Natural killer cell (primary cell): ENCODE data around the gene MDM4. TPM values are rescaled to one million over a fixed set of nuclear protein-coding genes. Genes with fewer than 3 reads are reported as not detected.

ENCODE experiments used
- ATAC-seq, 3 donors: fragments of 150-1000 bp in 2 of 3; fragments of 200-7000 bp in 1 of 3; cut with Tn5 transposase; 1 replicate in 1 of 3; 2 replicates in 2 of 3; pipeline ENCODE4 v1.10.0; 2021; ENCODE audit warnings: mild to moderate bottlenecking in 2 of 3, moderate library complexity in 2 of 3
- DNase-seq, 2 donors: peaks; one replicate each; pipeline versions ENCODE4 v3.0.0 to v3.0.0-alpha.2; 2013 to 2021; ENCODE audit warnings: mixed read lengths in 1 of 2
- H3K27ac ChIP-seq: one replicate; pipeline ENCODE4 v1.5.1; 2013; ENCODE audit warnings: mild to moderate bottlenecking, low read length
- H3K27me3 ChIP-seq: one replicate; pipeline ENCODE4 v1.6.1; 2013; ENCODE audit warnings: low read length; ENCODE audit not compliant: control insufficient read depth, insufficient read depth
- H3K36me3 ChIP-seq: one replicate; pipeline ENCODE4 v1.6.1; 2013; ENCODE audit warnings: low read length; ENCODE audit not compliant: control insufficient read depth, insufficient read depth
- H3K4me1 ChIP-seq: one replicate; pipeline ENCODE4 v1.6.1; 2013; ENCODE audit warnings: low read length; ENCODE audit not compliant: control insufficient read depth, insufficient read depth
- H3K4me3 ChIP-seq: one replicate; pipeline ENCODE4 v1.5.1; 2013; ENCODE audit warnings: low read length
- H3K9me3 ChIP-seq: one replicate; pipeline ENCODE4 v1.6.1; 2013; ENCODE audit warnings: low read length; ENCODE audit not compliant: control insufficient read depth, insufficient read depth
- H3K27ac Mint-ChIP-seq, 2 donors: one replicate each; pipeline ENCODE4 v1.8.0; 2022; ENCODE audit warnings: mild to moderate bottlenecking in 2 of 2, mixed read lengths in 2 of 2, moderate library complexity in 1 of 2
- H3K27me3 Mint-ChIP-seq, 2 donors: one replicate each; pipeline ENCODE4 v1.8.0; 2022; ENCODE audit warnings: low read depth in 2 of 2, mixed read lengths in 2 of 2
- H3K36me3 Mint-ChIP-seq: one replicate; pipeline ENCODE4 v1.8.0; 2022; ENCODE audit warnings: mixed read lengths
- H3K4me1 Mint-ChIP-seq, 2 donors: one replicate each; pipeline ENCODE4 v1.8.0; 2022; ENCODE audit warnings: mixed read lengths in 2 of 2
- H3K4me3 Mint-ChIP-seq: one replicate; pipeline ENCODE4 v1.8.0; 2022; ENCODE audit warnings: mild to moderate bottlenecking, moderate library complexity, mixed read lengths
- H3K9me3 Mint-ChIP-seq, 2 donors: one replicate each; pipeline ENCODE4 v1.8.0; 2022; ENCODE audit warnings: mixed read lengths in 2 of 2
- WGBS: methylation state at CpG from one replicate; pipeline ENCODE4 v1.1.7; 2013; ENCODE audit warnings: missing lambda C conversion rate; ENCODE audit not compliant: insufficient coverage; 5-methylcytosine and 5-hydroxymethylcytosine counted together
- intact Hi-C: fragments of 100-400 bp; cut with micrococcal nuclease; formaldehyde crosslinking; loops from one replicate; pipeline ENCODE4 v1.14.2; 2022
- total RNA-seq, 4 donors: library from RNA; stranded (reverse); fragments of 120-200 nt in 1 of 4; gene quantifications; one replicate each; pipeline versions ENCODE4 v1.2.3 to v1.2.4, GENCODE V29; 2013 to 2022
- TF ChIP-seq, protein P1 (sequence below): fragments of 200-600 bp; IDR thresholded peaks from one replicate; pipeline ENCODE4 v1.8.0; 2022; ENCODE audit warnings: antibody characterized with exemption

MDM4 gene
- total RNA-seq, 3 donors from 2014 or later (not counting 1 experiment from before 2014, with no cell fraction given): 295 to 324 (median 296) TPM

- no CpG with 5 or more reads among the region's 2 CpGs for WGBS
- Histone ChIP-seq H3K27ac (peak overlapping the region; percentile 84), H3K36me3 (peaks cover 81% of the 10 kb centered on the region), H3K4me1 (peaks cover 16% of the 10 kb centered on the region), H3K9me3 (no peaks in the 10 kb centered on the region), H3K27me3 (no peaks in the 10 kb centered on the region), H3K4me3 (no peak overlapping the region)
- ATAC-seq (peak; percentile 35 to 57 (median 44)), DNase-seq (peak in 1 of 2 donors; percentile 33)
- Mint-ChIP-seq H3K4me1 (peaks cover 37 to 58% of the 10 kb centered on the region in 2 donors), H3K27me3 (no peaks in the 10 kb centered on the region), H3K9me3 (no peaks in the 10 kb centered on the region), H3K27ac (peak overlapping the region; percentile 91), H3K36me3 (peaks cover 30% of the 10 kb centered on the region), H3K4me3 (peak overlapping the region; percentile 45)
- TF ChIP-seq, protein P1, sequence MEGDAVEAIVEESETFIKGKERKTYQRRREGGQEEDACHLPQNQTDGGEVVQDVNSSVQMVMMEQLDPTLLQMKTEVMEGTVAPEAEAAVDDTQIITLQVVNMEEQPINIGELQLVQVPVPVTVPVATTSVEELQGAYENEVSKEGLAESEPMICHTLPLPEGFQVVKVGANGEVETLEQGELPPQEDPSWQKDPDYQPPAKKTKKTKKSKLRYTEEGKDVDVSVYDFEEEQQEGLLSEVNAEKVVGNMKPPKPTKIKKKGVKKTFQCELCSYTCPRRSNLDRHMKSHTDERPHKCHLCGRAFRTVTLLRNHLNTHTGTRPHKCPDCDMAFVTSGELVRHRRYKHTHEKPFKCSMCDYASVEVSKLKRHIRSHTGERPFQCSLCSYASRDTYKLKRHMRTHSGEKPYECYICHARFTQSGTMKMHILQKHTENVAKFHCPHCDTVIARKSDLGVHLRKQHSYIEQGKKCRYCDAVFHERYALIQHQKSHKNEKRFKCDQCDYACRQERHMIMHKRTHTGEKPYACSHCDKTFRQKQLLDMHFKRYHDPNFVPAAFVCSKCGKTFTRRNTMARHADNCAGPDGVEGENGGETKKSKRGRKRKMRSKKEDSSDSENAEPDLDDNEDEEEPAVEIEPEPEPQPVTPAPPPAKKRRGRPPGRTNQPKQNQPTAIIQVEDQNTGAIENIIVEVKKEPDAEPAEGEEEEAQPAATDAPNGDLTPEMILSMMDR: no peak
- intact Hi-C loops: no loop called here
Observed at GRCh38 chr1:204545881-204546280, 29.7 kb downstream of the MDM4 start.

DNA sequence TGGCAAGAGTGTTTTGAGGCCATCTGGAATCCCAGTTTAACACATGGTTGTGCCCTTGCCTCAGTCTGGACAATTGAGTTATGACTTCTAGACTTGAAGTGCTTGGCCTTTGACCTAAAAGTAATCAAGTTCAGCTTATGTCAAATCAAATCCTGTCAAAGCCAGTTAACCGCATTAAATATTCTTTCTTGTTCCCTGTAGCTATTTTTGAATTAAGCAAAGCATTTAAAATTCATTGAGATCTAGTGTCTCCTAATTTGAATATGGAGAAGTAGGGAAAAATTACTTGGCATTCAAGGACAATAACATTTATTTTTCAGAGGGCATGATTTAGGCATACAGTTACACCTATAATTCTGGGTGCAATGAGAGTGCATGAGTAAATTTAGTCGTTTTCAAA is 32.1 kb downstream of the MDM4 start:
- Histone ChIP-seq H3K4me1 (peaks cover 14% of the 10 kb centered on the region), H3K36me3 (peaks cover 71% of the 10 kb centered on the region), H3K27ac (no peak overlapping the region), H3K27me3 (no peaks in the 10 kb centered on the region), H3K9me3 (no peaks in the 10 kb centered on the region), H3K4me3 (no peak overlapping the region)
- no peaks in the 10 kb centered on the region for H3K27me3 Mint-ChIP-seq
- intact Hi-C loops: no loop called here
- H3K36me3 Mint-ChIP-seq: peaks cover 10% of the 10 kb centered on the region
- TF ChIP-seq, protein P1: no peak
- peak overlapping the region in 1 of 2 donors; percentile 91 for H3K27ac Mint-ChIP-seq
- DNase-seq: no peak
- no peak for ATAC-seq
- WGBS: 100% methylated on average over 1 of the region's 2 CpGs
- no peak overlapping the region for H3K4me3 Mint-ChIP-seq
- peaks cover 33 to 39% of the 10 kb centered on the region in 2 donors for H3K4me1 Mint-ChIP-seq
- H3K9me3 Mint-ChIP-seq: no peaks in the 10 kb centered on the region

DNA sequence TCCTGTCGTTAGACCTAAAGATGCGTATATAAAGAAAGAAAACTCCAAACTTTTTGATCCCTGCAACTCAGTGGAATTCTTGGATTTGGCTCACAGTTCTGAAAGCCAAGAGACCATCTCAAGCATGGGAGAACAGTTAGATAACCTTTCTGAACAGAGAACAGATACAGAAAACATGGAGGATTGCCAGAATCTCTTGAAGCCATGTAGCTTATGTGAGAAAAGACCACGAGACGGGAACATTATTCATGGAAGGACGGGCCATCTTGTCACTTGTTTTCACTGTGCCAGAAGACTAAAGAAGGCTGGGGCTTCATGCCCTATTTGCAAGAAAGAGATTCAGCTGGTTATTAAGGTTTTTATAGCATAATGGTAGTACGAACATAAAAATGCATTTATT is 33.1 kb downstream of the MDM4 start:
- no peaks in the 10 kb centered on the region for H3K36me3 Mint-ChIP-seq
- peak overlapping the region; percentile 20 to 34 for H3K27ac Mint-ChIP-seq
- Histone ChIP-seq H3K4me3 (no peak overlapping the region), H3K27me3 (no peaks in the 10 kb centered on the region), H3K4me1 (peaks cover 14% of the 10 kb centered on the region), H3K36me3 (peaks cover 68% of the 10 kb centered on the region), H3K9me3 (no peaks in the 10 kb centered on the region), H3K27ac (no peak overlapping the region)
- intact Hi-C loops: no loop called here
- DNase-seq (no peak), ATAC-seq (no peak)
- 96% methylated on average over 5 of the region's 6 CpGs for WGBS
- TF ChIP-seq, protein P1: no peak
- H3K9me3 Mint-ChIP-seq: no peaks in the 10 kb centered on the region
- H3K4me1 Mint-ChIP-seq: peaks cover 27 to 38% of the 10 kb centered on the region in 2 donors
- no peaks in the 10 kb centered on the region for H3K27me3 Mint-ChIP-seq
- no peak overlapping the region for H3K4me3 Mint-ChIP-seq

DNA sequence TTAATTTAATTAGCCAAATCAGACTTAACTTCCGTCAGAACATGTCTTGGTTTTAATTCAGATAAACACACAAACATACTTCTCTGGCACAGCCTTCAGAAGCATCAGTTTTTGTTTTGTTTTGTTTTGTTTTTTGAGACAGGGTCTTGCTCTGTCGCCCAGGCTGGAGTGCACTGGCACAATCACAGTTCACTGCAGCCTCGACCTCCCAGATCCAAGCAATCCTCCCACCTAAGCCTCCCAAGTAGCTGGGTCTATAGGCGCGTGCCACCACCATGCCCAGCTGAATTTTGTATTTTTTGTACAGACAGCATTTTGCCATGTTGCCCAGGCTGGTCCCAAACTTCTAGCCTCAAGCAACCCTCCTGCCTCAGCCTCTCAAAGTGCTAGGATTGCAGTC is 34.7 kb downstream of the MDM4 start:
- Histone ChIP-seq H3K36me3 (peaks cover 67% of the 10 kb centered on the region), H3K4me1 (peaks cover 5% of the 10 kb centered on the region), H3K4me3 (no peak overlapping the region), H3K27me3 (no peaks in the 10 kb centered on the region), H3K27ac (no peak overlapping the region), H3K9me3 (no peaks in the 10 kb centered on the region)
- DNase-seq: no peak
- Mint-ChIP-seq H3K27me3 (no peaks in the 10 kb centered on the region), H3K36me3 (no peaks in the 10 kb centered on the region), H3K4me1 (peaks cover 14 to 24% of the 10 kb centered on the region in 2 donors), H3K4me3 (no peak overlapping the region), H3K27ac (peak overlapping the region in 1 of 2 donors; percentile 6), H3K9me3 (no peaks in the 10 kb centered on the region)
- TF ChIP-seq, protein P1: no peak
- intact Hi-C loops: no loop called here
- ATAC-seq: no peak
- 86% methylated on average over 4 of the region's 5 CpGs for WGBS
